Caco-2 (cell line): ENCODE data around the gene XPOT. TPM values are rescaled to one million over a fixed set of nuclear protein-coding genes. Genes with fewer than 3 reads are reported as not detected.

Source experiments
- BruUV-seq: library from RNA; stranded (reverse); fragments of 400-500 nt; replicated peaks from 2 replicates; lab custom pipeline; 2021; lab: Mats Ljungman, UMichigan
- CTCF ChIA-PET: fragments of 300-600 bp; sonication (Branson Sonifier 250); formaldehyde crosslinking; loops from one replicate; lab custom pipeline; 2022; ENCODE audit warnings: antibody characterized with exemption; lab: Charles Lee
- POLR2A ChIA-PET: fragments of 300-600 bp; sonication (Branson Sonifier 250); formaldehyde crosslinking; loops from one replicate; lab custom pipeline; 2022; ENCODE audit warnings: antibody characterized with exemption; lab: Charles Lee
- DNase-seq, 2 experiments: peaks; one replicate each; pipeline versions ENCODE4 v3.0.0 to v3.0.0-alpha.2; 2020 to 2022
- H3K27me3 ChIP-seq: replicated peaks from 2 replicates; pipeline ENCODE4 v1.6.0; 2011; ENCODE audit warnings: low read length; ENCODE audit not compliant: control insufficient read depth, insufficient read depth
- H3K36me3 ChIP-seq: 2 replicates; pipeline ENCODE4 v1.5.1; 2011; ENCODE audit warnings: low read length; ENCODE audit not compliant: control insufficient read depth, insufficient read depth
- H3K4me1 ChIP-seq: fragments of 250-450 bp; sonication (Bioruptor Pico); 2 replicates; pipeline ENCODE4 v1.5.1; 2020; ENCODE audit warnings: mild to moderate bottlenecking
- H3K4me3 ChIP-seq: 2 replicates; pipeline ENCODE4 v1.5.1; 2011; ENCODE audit warnings: low read depth, mild to moderate bottlenecking, control low read depth, low read length
- H3K9me3 ChIP-seq: fragments of 250-450 bp; sonication (Bioruptor Pico); 2 replicates; pipeline ENCODE4 v1.5.1; 2020; ENCODE audit warnings: mild to moderate bottlenecking, moderate library complexity
- H3K27ac Mint-ChIP-seq: one replicate; pipeline ENCODE4 v1.8.0; 2022; ENCODE audit warnings: mixed read lengths; ENCODE audit not compliant: unreplicated experiment
- H3K27me3 Mint-ChIP-seq: one replicate; pipeline ENCODE4 v1.8.0; 2022; ENCODE audit warnings: mixed read lengths; ENCODE audit not compliant: insufficient read depth, unreplicated experiment
- H3K36me3 Mint-ChIP-seq: one replicate; pipeline ENCODE4 v1.8.0; 2022; ENCODE audit warnings: mild to moderate bottlenecking, mixed read lengths; ENCODE audit not compliant: insufficient read depth, unreplicated experiment
- H3K4me1 Mint-ChIP-seq: one replicate; pipeline ENCODE4 v1.8.0; 2022; ENCODE audit warnings: low read depth, mixed read lengths; ENCODE audit not compliant: unreplicated experiment
- H3K4me3 Mint-ChIP-seq: one replicate; pipeline ENCODE4 v1.8.0; 2022; ENCODE audit warnings: mild to moderate bottlenecking, moderate library complexity, mixed read lengths; ENCODE audit not compliant: unreplicated experiment
- H3K9me3 Mint-ChIP-seq: one replicate; pipeline ENCODE4 v1.8.0; 2022; ENCODE audit warnings: mixed read lengths; ENCODE audit not compliant: unreplicated experiment
- CTCF ChIP-seq, 2 experiments: fragments of 200-600 bp in 1 of 2; IDR thresholded peaks; 1 replicate in 1 of 2; 2 replicates in 1 of 2; pipeline versions ENCODE4 v1.5.1 to v1.8.0; 2011 to 2022; ENCODE audit warnings: antibody characterized with exemption in 1 of 2, control low read depth in 1 of 2, inconsistent platforms in 1 of 2, low read depth in 1 of 2, low read length in 1 of 2, mild to moderate bottlenecking in 1 of 2, moderate library complexity in 1 of 2; ENCODE audit not compliant: insufficient read depth in 1 of 2, severe bottlenecking in 1 of 2, unreplicated experiment in 1 of 2
- intact Hi-C: fragments of 100-400 bp; cut with micrococcal nuclease; formaldehyde crosslinking; loops from one replicate; pipeline ENCODE4 v1.10.0; 2022; ENCODE audit not compliant: unreplicated experiment
- total RNA-seq: library from RNA; stranded (reverse); gene quantifications from 2 replicates; pipeline ENCODE4 v1.2.3, GENCODE V29; 2022

Gene XPOT
- total RNA-seq, 1 experiment from 2014 or later, result 174 TPM

DNA sequence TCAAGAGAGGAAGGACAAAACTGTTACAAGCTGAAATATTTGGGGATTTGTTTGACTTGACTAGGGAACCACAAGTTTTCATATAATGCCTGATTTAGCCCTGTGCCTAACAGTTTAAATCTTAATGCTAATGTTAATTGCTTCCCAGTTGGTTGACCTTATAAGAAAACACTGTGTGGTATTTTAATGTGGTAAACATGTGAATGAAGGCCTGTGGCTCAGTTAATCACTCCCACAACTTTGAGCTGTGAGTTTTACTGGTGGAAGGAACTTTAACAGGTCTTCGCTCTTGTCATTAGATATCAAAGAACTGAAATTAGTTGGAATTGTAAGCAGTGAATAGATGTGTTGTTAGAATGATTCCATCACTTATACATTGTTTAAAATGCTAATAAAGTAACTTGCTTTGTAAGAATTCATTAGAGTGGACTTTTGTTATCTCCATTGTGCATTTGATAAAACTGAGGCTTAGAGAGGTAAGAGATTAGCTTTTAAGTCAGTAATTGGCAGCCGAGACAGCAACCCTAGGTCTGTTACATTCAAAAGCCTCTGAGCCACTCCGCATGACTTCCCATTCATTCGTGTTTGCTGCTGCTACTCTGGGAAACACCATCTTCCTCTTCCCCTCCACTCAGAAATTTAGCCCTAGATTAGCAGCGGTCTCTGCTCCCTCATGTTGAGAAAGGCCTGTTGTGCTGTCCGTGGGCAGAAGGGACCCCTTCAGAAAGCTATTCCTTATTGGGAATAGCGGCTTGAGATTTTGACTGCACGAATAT lies 46.7 kb downstream of the XPOT start:
- peak; percentile 14 to 40 for DNase-seq
- ChIA-PET POLR2A (interaction anchor here (0.6 kb wide), 1 partner anchor 277 kb away, joined by 3 read pairs; no protein-coding TSS in a partner anchor), CTCF (no interaction called here)
- no peaks in the 10 kb centered on the region for H3K9me3 Mint-ChIP-seq
- Histone ChIP-seq H3K27me3 (no peaks in the 10 kb centered on the region), H3K4me1 (peaks cover 4% of the 10 kb centered on the region; the same call in 1 of the 2 replicates), H3K36me3 (peaks cover under 1% of the 10 kb centered on the region; the same call in 1 of the 2 replicates), H3K4me3 (peak overlapping the region; percentile 98), H3K9me3 (no peaks in the 10 kb centered on the region)
- peaks cover 15% of the 10 kb centered on the region for H3K4me1 Mint-ChIP-seq
- peaks cover 66% of the 10 kb centered on the region for H3K36me3 Mint-ChIP-seq
- TF ChIP-seq CTCF (IDR thresholded peaks at IDR 0.05; ENCODE audit: insufficient read depth in 1 of 2, low read depth in 1 of 2, low read length in 1 of 2, severe bottlenecking in 1 of 2, unreplicated experiment in 1 of 2), result no peak
- no peaks in the 10 kb centered on the region for H3K27me3 Mint-ChIP-seq
- H3K27ac Mint-ChIP-seq, result peak overlapping the region; percentile 83
- intact Hi-C loops, result loop anchor here (5.0 to 10.0 kb wide), 3 partner anchors 44 to 246 kb away; no protein-coding TSS in a partner anchor
- H3K4me3 Mint-ChIP-seq, result peak overlapping the region; percentile 83
- BruUV-seq, result no TSS peak

- intact Hi-C loops, result loop anchor here (5.0 to 10.0 kb wide), 3 partner anchors 45 to 245 kb away; no protein-coding TSS in a partner anchor
- ChIA-PET CTCF (no interaction called here), POLR2A (interaction anchor here (0.6 kb wide), 1 partner anchor 43 kb away, joined by 5 read pairs; no protein-coding TSS in a partner anchor)
- Mint-ChIP-seq H3K9me3 (no peaks in the 10 kb centered on the region), H3K27ac (peak within 1 kb of the TSS; percentile 86), H3K36me3 (peaks cover 62% of the 10 kb centered on the region), H3K27me3 (no peaks in the 10 kb centered on the region), H3K4me3 (peak within 1 kb of the TSS; percentile 83), H3K4me1 (peaks cover 15% of the 10 kb centered on the region)
- no peaks in the 10 kb centered on the region for H3K27me3 ChIP-seq
- DNase-seq, result peak; percentile 91 to 94
- no peak for TF ChIP-seq CTCF (IDR thresholded peaks at IDR 0.05; ENCODE audit: insufficient read depth in 1 of 2, low read depth in 1 of 2, low read length in 1 of 2, severe bottlenecking in 1 of 2, unreplicated experiment in 1 of 2)
- peaks cover 4% of the 10 kb centered on the region; the same call in 1 of the 2 replicates for H3K4me1 ChIP-seq
- BruUV-seq, result no TSS peak
- H3K9me3 ChIP-seq, result no peaks in the 10 kb centered on the region
- peak within 1 kb of the TSS; percentile 98 for H3K4me3 ChIP-seq
- H3K36me3 ChIP-seq, result no peaks in the 10 kb centered on the region
These were observed 47.7 kb downstream of the XPOT start, which contains the start of gene TBK1 for GRCh38 chr12:64451687-64452558. Gene TBK1, plus strand, starts transcription at chr12:64452120. Its CDS starts 3,751 bp downstream, at chr12:64455871.
